ENCODE measurements around the gene SLC6A17.

- no peak for TF ChIP-seq CTCF (IDR thresholded peaks at IDR 0.05)
- no peak for TF ChIP-seq ZFX (IDR thresholded peaks at IDR 0.05; ENCODE audit: borderline replicate concordance)
Measured at GRCh38 chr1:110235834-110236682, 85.8 kb downstream of the SLC6A17 start.

Data from 22Rv1 (cell line).